Activated T-cell treated with anti-CD3 and anti-CD28 coated beads, Interleukin-2, amount 50 U/mL, for 4 hours (primary cell): ENCODE data around the gene ZNF711. TPM values are rescaled to one million over a fixed set of nuclear protein-coding genes. Genes with fewer than 3 reads are reported as not detected.
"Not testable (repeated sequence)": the region's sequence is repeated elsewhere in the genome, so short reads cannot be mapped to it uniquely, and the experiment has no call there.

ENCODE experiments used
- ATAC-seq, 2 donors: fragments of 200-7000 bp; cut with Tn5 transposase; one replicate each; pipeline ENCODE4 v1.10.0; 2021
- DNase-seq: peaks from one replicate; pipeline ENCODE4 v3.0.0-alpha.2; 2020
- H3K27me3 Mint-ChIP-seq: one replicate; pipeline ENCODE4 v1.8.0; 2021; ENCODE audit warnings: low read depth, mixed read lengths
- H3K36me3 Mint-ChIP-seq: one replicate; pipeline ENCODE4 v1.8.0; 2022; ENCODE audit warnings: mixed read lengths; ENCODE audit not compliant: insufficient read depth
- H3K4me1 Mint-ChIP-seq: one replicate; pipeline ENCODE4 v1.8.0; 2021; ENCODE audit warnings: low read depth, mixed read lengths
- H3K4me3 Mint-ChIP-seq: one replicate; pipeline ENCODE4 v1.8.0; 2021; ENCODE audit warnings: mild to moderate bottlenecking, moderate library complexity, mixed read lengths
- H3K9me3 Mint-ChIP-seq: one replicate; pipeline ENCODE4 v1.8.0; 2021; ENCODE audit warnings: mixed read lengths
- total RNA-seq, 3 donors: library from RNA; stranded (reverse); gene quantifications; one replicate each; pipeline ENCODE4 v1.2.1, GENCODE V29; 2021

The ZNF711 gene
- total RNA-seq: under 1 TPM; 0.16 to 0.53 (median 0.35) TPM

DNA sequence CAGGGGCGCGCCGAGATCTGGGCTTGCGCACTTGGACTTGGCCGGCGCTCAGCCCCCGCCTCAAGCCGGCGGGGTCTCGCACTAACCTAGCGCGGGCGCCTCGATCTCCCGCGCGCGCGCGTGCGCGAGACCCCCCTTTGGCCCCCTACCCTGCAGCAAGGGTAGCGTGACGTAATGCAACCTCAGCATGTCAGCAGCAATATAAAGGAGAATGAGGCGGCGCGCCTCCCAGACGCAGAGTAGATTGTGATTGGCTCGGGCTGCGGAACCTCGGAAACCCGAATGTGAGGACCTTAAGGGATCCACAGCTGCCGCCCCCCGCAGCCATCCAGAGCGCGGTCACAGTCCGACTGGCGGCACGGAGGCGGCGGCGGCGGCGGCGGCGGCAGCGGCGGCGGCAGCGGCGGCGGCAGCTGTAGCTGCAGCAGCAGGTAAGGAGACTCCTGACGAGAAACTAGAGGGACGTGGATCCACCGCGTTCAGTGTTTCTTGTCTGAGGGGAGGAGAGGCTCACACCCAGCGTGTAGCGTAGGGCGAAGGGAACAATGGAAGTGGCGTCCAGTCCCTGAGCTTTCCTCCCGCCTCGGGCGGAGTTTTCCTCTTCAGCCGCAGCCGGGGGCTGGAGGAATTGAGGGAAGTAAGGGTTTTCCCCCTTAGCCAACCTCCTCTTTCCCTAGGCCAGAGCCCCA, at the start of gene ZNF711, which contains the start of gene SATL1:
TSS of gene ZNF711 (plus strand) at position 231 of the 689 bp plus-strand sequence. CDS start 3,582 bp downstream, outside the sequence.
TSS of gene SATL1 (minus strand) at position 19 of the 689 bp plus-strand sequence. CDS start 134,811 bp downstream, outside the sequence.
- ATAC-seq (peak; percentile 58 to 65), DNase-seq (peak; percentile 15)
- Mint-ChIP-seq H3K4me3 (peak within 1 kb of the TSS; percentile 77), H3K4me1 (peaks cover 12% of the 10 kb centered on the region), H3K9me3 (no peaks in the 10 kb centered on the region), H3K36me3 (no peaks in the 10 kb centered on the region), H3K27me3 (peaks cover 18% of the 10 kb centered on the region)

DNA sequence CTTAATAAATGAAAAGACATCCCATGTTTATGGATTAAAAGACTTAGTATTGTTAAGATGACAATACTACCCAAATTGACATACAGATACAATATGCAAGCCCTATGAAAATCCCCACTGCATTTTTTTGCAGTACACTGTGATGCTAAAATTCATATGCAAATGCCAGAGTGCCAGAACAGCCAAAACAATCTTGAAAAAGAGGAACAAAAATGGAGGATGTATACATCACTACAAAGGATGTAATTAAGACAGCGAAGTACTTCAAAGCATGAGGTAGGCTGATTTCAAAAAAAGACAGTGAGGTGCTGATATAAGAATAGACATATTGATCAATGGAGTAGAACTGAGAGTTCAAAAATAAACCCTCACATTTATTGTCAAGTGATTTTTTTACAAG, 47.5 kb upstream of the ZNF711 start:
- H3K36me3 Mint-ChIP-seq: no peaks in the 10 kb centered on the region
- H3K27me3 Mint-ChIP-seq: no peaks in the 10 kb centered on the region
- H3K4me3 Mint-ChIP-seq: no peak overlapping the region
- DNase-seq: no peak
- no peaks in the 10 kb centered on the region for H3K4me1 Mint-ChIP-seq
- ATAC-seq: no peak
- H3K9me3 Mint-ChIP-seq: peaks cover 4% of the 10 kb centered on the region

- Mint-ChIP-seq H3K4me3 (no peak overlapping the region), H3K27me3 (no peaks in the 10 kb centered on the region)
- ATAC-seq: no peak
Observed at GRCh38 chrX:85203461-85203970, 40.3 kb upstream of the ZNF711 start.

GRCh38 chrX:85213792-85214530, 29.8 kb upstream of the ZNF711 start:
- Mint-ChIP-seq H3K27me3 (no peaks in the 10 kb centered on the region), H3K4me3 (no peak overlapping the region), H3K4me1 (no peaks in the 10 kb centered on the region), H3K36me3 (no peaks in the 10 kb centered on the region), H3K9me3 (peaks cover 5% of the 10 kb centered on the region)
- DNase-seq (no peak), ATAC-seq (no peak)

More at GRCh38 chrX:85203461-85203970, 40.3 kb upstream of the ZNF711 start:
- Mint-ChIP-seq H3K36me3 (no peaks in the 10 kb centered on the region), H3K9me3 (no peaks in the 10 kb centered on the region), H3K4me1 (no peaks in the 10 kb centered on the region)
- no peak for DNase-seq

- Mint-ChIP-seq H3K36me3 (no peaks in the 10 kb centered on the region), H3K4me3 (no peak overlapping the region), H3K27me3 (no peaks in the 10 kb centered on the region), H3K4me1 (peaks cover 2% of the 10 kb centered on the region), H3K9me3 (no peaks in the 10 kb centered on the region)
- ATAC-seq (no peak), DNase-seq (no peak)
Observed at GRCh38 chrX:85215946-85216345, 27.8 kb upstream of the ZNF711 start.

DNA sequence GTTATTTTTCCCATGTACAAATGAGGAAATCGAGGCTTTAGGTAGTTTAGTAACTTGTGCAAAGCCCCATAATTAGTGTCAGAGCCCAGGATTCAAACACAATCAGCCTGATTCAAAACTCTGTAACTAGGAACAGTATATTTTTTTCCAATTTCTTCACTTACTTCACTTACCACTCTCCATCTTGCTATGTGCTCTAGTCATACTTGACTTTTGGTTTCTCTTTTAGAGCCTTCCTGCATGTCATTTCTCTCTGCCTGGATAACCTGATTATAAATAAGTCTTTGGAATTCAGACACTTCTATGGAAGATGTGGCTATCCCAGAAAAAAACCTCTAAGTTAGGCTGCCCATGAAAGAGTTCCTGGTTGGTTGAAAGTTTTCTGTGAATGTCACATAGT, 22.4 kb upstream of the ZNF711 start:
- Mint-ChIP-seq H3K4me1 (peaks cover 4% of the 10 kb centered on the region), H3K36me3 (no peaks in the 10 kb centered on the region), H3K4me3 (no peak overlapping the region), H3K27me3 (no peaks in the 10 kb centered on the region), H3K9me3 (no peaks in the 10 kb centered on the region)
- ATAC-seq (no peak), DNase-seq (no peak)

DNA sequence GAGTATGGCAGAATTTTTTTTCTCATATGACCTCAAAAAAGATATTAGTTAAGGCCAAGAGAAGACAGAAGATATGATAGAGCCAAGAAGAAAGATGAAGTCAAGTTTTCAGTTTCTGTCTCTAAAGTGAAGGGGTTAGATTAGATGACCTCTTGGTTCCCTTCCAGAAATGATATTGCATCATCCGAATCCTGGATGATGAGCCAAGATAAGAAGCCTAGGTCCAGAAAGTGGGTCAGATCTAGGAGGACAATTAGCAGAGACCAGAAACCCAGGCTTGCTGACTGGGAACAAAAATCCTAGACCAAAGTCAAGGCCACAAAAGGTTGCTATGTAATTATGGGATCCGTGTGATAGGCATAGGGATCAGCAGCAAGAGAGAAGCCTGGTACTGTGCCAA, 20.4 kb upstream of the ZNF711 start:
- DNase-seq (no peak), ATAC-seq (no peak)
- Mint-ChIP-seq H3K4me1 (peaks cover 4% of the 10 kb centered on the region), H3K27me3 (no peaks in the 10 kb centered on the region), H3K4me3 (no peak overlapping the region), H3K9me3 (no peaks in the 10 kb centered on the region), H3K36me3 (no peaks in the 10 kb centered on the region)

- peak overlapping the region; percentile 43 for H3K4me3 Mint-ChIP-seq
- H3K27me3 Mint-ChIP-seq: peaks cover 17% of the 10 kb centered on the region
- no peaks in the 10 kb centered on the region for H3K36me3 Mint-ChIP-seq
- DNase-seq: no peak
- H3K4me1 Mint-ChIP-seq: peaks cover 12% of the 10 kb centered on the region
- no peaks in the 10 kb centered on the region for H3K9me3 Mint-ChIP-seq
- no peak for ATAC-seq
Observed at GRCh38 chrX:85243155-85243554, 636 bp upstream of the ZNF711 start.

GRCh38 chrX:85244450-85245211, 840 bp downstream of the ZNF711 start:
- DNase-seq (no peak), ATAC-seq (peak; percentile 34 to 40)
- Mint-ChIP-seq H3K4me3 (peak overlapping the region; percentile 77), H3K9me3 (no peaks in the 10 kb centered on the region), H3K27me3 (peaks cover 18% of the 10 kb centered on the region), H3K4me1 (peaks cover 12% of the 10 kb centered on the region), H3K36me3 (no peaks in the 10 kb centered on the region)

- H3K27me3 Mint-ChIP-seq, H3K9me3 Mint-ChIP-seq, ATAC-seq: not testable (repeated sequence)
Observed at GRCh38 chrX:85285286-85285685, 41.5 kb downstream of the ZNF711 start.

GRCh38 chrX:85288992-85289723, 45.4 kb downstream of the ZNF711 start:
- H3K4me1 Mint-ChIP-seq: no peaks in the 10 kb centered on the region

More at GRCh38 chrX:85285286-85285685, 41.5 kb downstream of the ZNF711 start:
- not testable (repeated sequence) for H3K36me3 Mint-ChIP-seq, H3K4me1 Mint-ChIP-seq, H3K4me3 Mint-ChIP-seq, DNase-seq

GRCh38 chrX:85303544-85303943, 59.8 kb downstream of the ZNF711 start:
- H3K4me3 Mint-ChIP-seq: no peak overlapping the region
- DNase-seq (no peak), ATAC-seq (no peak)
- no peaks in the 10 kb centered on the region for H3K4me1 Mint-ChIP-seq
- H3K9me3 Mint-ChIP-seq: no peaks in the 10 kb centered on the region
- H3K27me3 Mint-ChIP-seq: no peaks in the 10 kb centered on the region
- no peaks in the 10 kb centered on the region for H3K36me3 Mint-ChIP-seq

More at GRCh38 chrX:85288992-85289723, 45.4 kb downstream of the ZNF711 start:
- ATAC-seq (no peak), DNase-seq (no peak)
- Mint-ChIP-seq H3K4me3 (no peak overlapping the region), H3K27me3 (no peaks in the 10 kb centered on the region), H3K36me3 (no peaks in the 10 kb centered on the region), H3K9me3 (peaks cover 9% of the 10 kb centered on the region)

- DNase-seq (no peak), ATAC-seq (no peak)
- Mint-ChIP-seq H3K27me3 (no peaks in the 10 kb centered on the region), H3K4me1 (no peaks in the 10 kb centered on the region), H3K36me3 (no peaks in the 10 kb centered on the region), H3K9me3 (peaks cover 6% of the 10 kb centered on the region), H3K4me3 (no peak overlapping the region)
Observed at GRCh38 chrX:85309717-85310116, 65.9 kb downstream of the ZNF711 start.
